ENCODE data around the gene HEATR5A. TPM values are rescaled to one million over a fixed set of nuclear protein-coding genes. Genes with fewer than 3 reads are reported as not detected.
A peak's percentile ranks its signal among the peaks of the same experiment; 100 is the strongest.
"Not testable (repeated sequence)": the region's sequence is repeated elsewhere in the genome, so short reads cannot be mapped to it uniquely, and the experiment has no call there.

HEATR5A gene
- total and polyA plus RNA-seq, 5 donors: 15.0 to 54.1 (median 39.3) TPM

DNA sequence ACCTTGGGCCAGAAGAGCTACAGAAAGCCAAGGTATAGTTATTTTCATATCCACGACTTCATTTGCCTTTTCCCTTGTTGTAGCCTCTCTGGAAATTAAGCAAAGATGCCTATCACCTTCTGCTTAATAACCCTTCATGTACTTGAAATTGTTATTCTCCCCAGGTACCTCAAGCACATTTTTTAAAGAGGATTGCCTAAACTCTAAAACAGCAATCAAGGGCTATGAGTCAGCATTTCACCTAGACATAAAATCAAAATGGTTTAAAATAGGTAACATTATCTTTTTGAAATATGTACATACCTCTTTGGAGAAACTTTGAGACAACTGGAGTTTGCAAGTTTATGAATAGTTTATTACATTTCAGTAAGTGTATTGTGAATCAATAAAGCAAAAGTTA is 25.4 kb upstream of the HEATR5A start:
- 92% methylated on average over 1 of the region's 1 CpG for WGBS
- Histone ChIP-seq H3K4me1 (ENCODE audit: control insufficient read depth, insufficient read depth, low read length) (no peaks in the 10 kb centered on the region), H3K4me3 (ENCODE audit: low read length) (no peak overlapping the region), H3K9me3 (ENCODE audit: control insufficient read depth, low read length) (no peaks in the 10 kb centered on the region), H3K27ac (ENCODE audit: low read length) (no peak overlapping the region), H3K27me3 (ENCODE audit: control insufficient read depth, insufficient read depth) (no peaks in the 10 kb centered on the region)
- intact Hi-C loops (cut with DNase I): no loop called here
- DNase-seq (no peak), ATAC-seq (no peak)

GRCh38 chr14:31442284-31442683 is 21.9 kb upstream of the HEATR5A start:
- WGBS: 83% methylated on average over 6 of the region's 6 CpGs
- Histone ChIP-seq H3K9me3 (ENCODE audit: control insufficient read depth, low read length) (no peaks in the 10 kb centered on the region), H3K27me3 (ENCODE audit: control insufficient read depth, insufficient read depth) (no peaks in the 10 kb centered on the region), H3K4me1 (ENCODE audit: control insufficient read depth, insufficient read depth, low read length) (no peaks in the 10 kb centered on the region), H3K4me3 (ENCODE audit: low read length) (no peak overlapping the region), H3K27ac (ENCODE audit: low read length) (no peak overlapping the region)
- intact Hi-C loops (cut with DNase I): no loop called here
- peak in 1 of 3 donors; percentile 13 for DNase-seq
- no peak for ATAC-seq

DNA sequence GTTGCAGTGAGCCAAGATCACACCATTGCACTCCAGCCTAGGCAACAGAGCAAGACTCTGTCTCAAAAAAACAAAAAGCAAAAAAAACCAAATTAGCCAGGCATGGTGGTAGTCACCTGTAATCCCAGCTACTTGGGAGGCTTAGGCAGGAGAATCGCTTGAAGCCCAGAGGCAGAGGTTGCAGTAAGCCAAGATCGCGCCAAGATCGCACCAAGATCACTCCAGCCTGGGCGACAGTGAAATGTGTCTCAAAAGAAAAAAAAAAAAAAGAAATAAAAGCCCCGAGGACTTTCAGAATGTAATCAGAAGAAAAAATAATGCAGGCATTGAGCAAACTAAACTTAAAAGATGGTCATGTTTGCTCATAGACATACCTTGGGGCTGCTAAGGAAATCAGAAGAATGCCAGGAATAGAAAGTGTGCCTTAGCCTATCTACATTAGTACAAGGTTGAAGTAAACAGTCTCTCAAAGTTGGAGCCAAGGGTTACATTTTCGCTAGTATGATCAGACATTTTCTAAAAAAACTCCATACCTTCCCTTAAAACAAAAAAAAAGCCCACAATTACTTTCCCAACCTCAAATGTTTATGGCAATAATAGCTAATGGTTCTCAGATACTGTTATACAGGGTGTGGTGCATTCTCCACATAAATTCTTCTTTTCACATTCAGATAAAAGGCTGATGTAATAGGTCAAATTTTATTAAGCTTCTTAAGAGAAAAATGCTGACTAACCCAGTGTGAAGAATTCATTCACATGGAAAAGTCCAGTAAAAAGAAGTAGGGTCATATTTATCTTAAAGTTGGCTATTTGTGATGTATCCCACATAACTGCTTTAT is 21.1 kb upstream of the HEATR5A start:
- H3K4me3 ChIP-seq (ENCODE audit: low read length): no peak overlapping the region
- H3K27ac ChIP-seq (ENCODE audit: low read length): no peak overlapping the region
- DNase-seq (peak in 1 of 3 donors; percentile 7), ATAC-seq (peak; percentile 72 to 80)
- WGBS: 83% methylated on average over 7 of the region's 7 CpGs
- H3K4me1 ChIP-seq (ENCODE audit: control insufficient read depth, insufficient read depth, low read length): no peaks in the 10 kb centered on the region
- no peaks in the 10 kb centered on the region for H3K27me3 ChIP-seq (ENCODE audit: control insufficient read depth, insufficient read depth)
- no peaks in the 10 kb centered on the region for H3K9me3 ChIP-seq (ENCODE audit: control insufficient read depth, low read length)
- intact Hi-C loops (cut with DNase I): no loop called here

GRCh38 chr14:31440280-31440679 is 19.9 kb upstream of the HEATR5A start:
- no peak overlapping the region for H3K4me3 ChIP-seq (ENCODE audit: low read length)
- H3K4me1 ChIP-seq (ENCODE audit: control insufficient read depth, insufficient read depth, low read length): no peaks in the 10 kb centered on the region
- no peaks in the 10 kb centered on the region for H3K9me3 ChIP-seq (ENCODE audit: control insufficient read depth, low read length)
- H3K27me3 ChIP-seq (ENCODE audit: control insufficient read depth, insufficient read depth): no peaks in the 10 kb centered on the region
- DNase-seq: no peak
- intact Hi-C loops (cut with DNase I): no loop called here
- no peak for ATAC-seq
- H3K27ac ChIP-seq (ENCODE audit: low read length): no peak overlapping the region

- no peak overlapping the region for H3K4me3 ChIP-seq (ENCODE audit: low read length)
- H3K27ac ChIP-seq (ENCODE audit: low read length): no peak overlapping the region
- intact Hi-C loops (cut with DNase I): no loop called here
- H3K4me1 ChIP-seq (ENCODE audit: control insufficient read depth, insufficient read depth, low read length): no peaks in the 10 kb centered on the region
- 64% methylated on average over 2 of the region's 2 CpGs for WGBS
- ATAC-seq (no peak), DNase-seq (no peak)
- H3K27me3 ChIP-seq (ENCODE audit: control insufficient read depth, insufficient read depth): no peaks in the 10 kb centered on the region
- no peaks in the 10 kb centered on the region for H3K9me3 ChIP-seq (ENCODE audit: control insufficient read depth, low read length)
These were observed 19.2 kb upstream of the HEATR5A start for GRCh38 chr14:31439561-31439960.

- H3K27ac ChIP-seq (ENCODE audit: low read length); intact Hi-C loops (cut with DNase I); H3K4me1 ChIP-seq (ENCODE audit: control insufficient read depth, insufficient read depth, low read length); ATAC-seq; H3K9me3 ChIP-seq (ENCODE audit: control insufficient read depth, low read length); H3K4me3 ChIP-seq (ENCODE audit: low read length); H3K27me3 ChIP-seq (ENCODE audit: control insufficient read depth, insufficient read depth): not testable (repeated sequence)
- peak in 1 of 3 donors; percentile 52 for DNase-seq
- WGBS: 93% methylated on average over 37 of the region's 45 CpGs
These were observed 16.8 kb upstream of the HEATR5A start for GRCh38 chr14:31437045-31437691.

DNA sequence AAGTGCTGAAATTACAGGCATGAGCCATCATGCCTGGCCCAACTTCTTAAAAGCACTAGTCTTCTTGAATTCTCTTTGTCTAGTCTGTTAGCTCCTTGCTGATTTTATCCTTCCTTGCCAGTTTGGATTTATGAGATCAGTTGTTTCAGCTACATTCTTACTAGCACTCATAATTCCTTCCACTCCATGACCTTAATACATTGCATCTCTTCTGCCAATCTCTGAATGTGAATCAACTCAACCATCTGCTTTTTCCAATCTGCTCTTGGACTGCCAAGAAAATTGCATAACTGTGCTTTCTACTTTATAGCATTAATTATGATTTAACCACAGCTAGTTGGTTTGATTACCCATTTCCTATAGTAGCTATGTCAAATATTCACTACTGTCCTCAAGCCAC is 14.9 kb upstream of the HEATR5A start:
- Histone ChIP-seq H3K4me3 (ENCODE audit: low read length) (no peak overlapping the region), H3K27me3 (ENCODE audit: control insufficient read depth, insufficient read depth) (no peaks in the 10 kb centered on the region), H3K9me3 (ENCODE audit: control insufficient read depth, low read length) (no peaks in the 10 kb centered on the region), H3K4me1 (ENCODE audit: control insufficient read depth, insufficient read depth, low read length) (no peaks in the 10 kb centered on the region), H3K27ac (ENCODE audit: low read length) (peak overlapping the region; percentile 0)
- intact Hi-C loops (cut with DNase I): no loop called here
- peak; percentile 59 to 68 for ATAC-seq
- no peak for DNase-seq

- no peak for ATAC-seq
- DNase-seq: no peak
- intact Hi-C loops (cut with DNase I): no loop called here
- no peaks in the 10 kb centered on the region for H3K27me3 ChIP-seq (ENCODE audit: control insufficient read depth, insufficient read depth)
- no peaks in the 10 kb centered on the region for H3K9me3 ChIP-seq (ENCODE audit: control insufficient read depth, low read length)
- H3K4me1 ChIP-seq (ENCODE audit: control insufficient read depth, insufficient read depth, low read length): no peaks in the 10 kb centered on the region
- no peak overlapping the region for H3K27ac ChIP-seq (ENCODE audit: low read length)
- no peak overlapping the region for H3K4me3 ChIP-seq (ENCODE audit: low read length)
- 96% methylated on average over 11 of the region's 11 CpGs for WGBS
These were observed 10.4 kb upstream of the HEATR5A start for GRCh38 chr14:31430634-31431264.

- 94% methylated on average over 1 of the region's 1 CpG for WGBS
- no peaks in the 10 kb centered on the region for H3K27me3 ChIP-seq (ENCODE audit: control insufficient read depth, insufficient read depth)
- H3K27ac ChIP-seq (ENCODE audit: low read length): no peak overlapping the region
- ATAC-seq: no peak
- DNase-seq: no peak
- intact Hi-C loops (cut with DNase I): no loop called here
- H3K4me3 ChIP-seq (ENCODE audit: low read length): no peak overlapping the region
- no peaks in the 10 kb centered on the region for H3K9me3 ChIP-seq (ENCODE audit: control insufficient read depth, low read length)
- no peaks in the 10 kb centered on the region for H3K4me1 ChIP-seq (ENCODE audit: control insufficient read depth, insufficient read depth, low read length)
These were observed 9.4 kb upstream of the HEATR5A start for GRCh38 chr14:31429791-31430190.

- H3K27ac ChIP-seq (ENCODE audit: low read length): no peak overlapping the region
- DNase-seq: no peak
- intact Hi-C loops (cut with DNase I): no loop called here
- 94% methylated on average over 1 of the region's 1 CpG for WGBS
- ATAC-seq: no peak
- H3K4me3 ChIP-seq (ENCODE audit: low read length): no peak overlapping the region
- H3K27me3 ChIP-seq (ENCODE audit: control insufficient read depth, insufficient read depth): no peaks in the 10 kb centered on the region
- H3K4me1 ChIP-seq (ENCODE audit: control insufficient read depth, insufficient read depth, low read length): no peaks in the 10 kb centered on the region
- no peaks in the 10 kb centered on the region for H3K9me3 ChIP-seq (ENCODE audit: control insufficient read depth, low read length)
These were observed 7.7 kb upstream of the HEATR5A start for GRCh38 chr14:31428011-31428410.

- Histone ChIP-seq H3K27ac (ENCODE audit: low read length) (no peak overlapping the region), H3K27me3 (ENCODE audit: control insufficient read depth, insufficient read depth) (no peaks in the 10 kb centered on the region), H3K4me1 (ENCODE audit: control insufficient read depth, insufficient read depth, low read length) (no peaks in the 10 kb centered on the region), H3K9me3 (ENCODE audit: control insufficient read depth, low read length) (no peaks in the 10 kb centered on the region), H3K4me3 (ENCODE audit: low read length) (no peak overlapping the region)
- 69% methylated on average over 2 of the region's 2 CpGs for WGBS
- ATAC-seq: no peak
- no peak for DNase-seq
- intact Hi-C loops (cut with DNase I): no loop called here
These were observed 6.3 kb upstream of the HEATR5A start for GRCh38 chr14:31426663-31427062.

All from right cardiac atrium (tissue), 5 donors.